Stimulated activated CD4-positive, alpha-beta T cell treated with anti-CD3 and anti-CD28 coated beads, Interleukin-1b, Interleukin-23, amount 100 ng/mL, for 4 hours (primary cell): Measurements from ENCODE around the gene UBE2Q1.

ENCODE experiments used
- DNase-seq, 2 donors: peaks; one replicate each; pipeline ENCODE4 v3.0.0-alpha.2; 2020; ENCODE audit warnings: low read depth in 2 of 2

UBE2Q1 gene

GRCh38 chr1:154577346-154578057 lies 19.0 kb upstream of the UBE2Q1 start:
- no peak for DNase-seq

GRCh38 chr1:154575951-154576566 lies 17.6 kb upstream of the UBE2Q1 start:
- no peak for DNase-seq

GRCh38 chr1:154575147-154575927 lies 16.9 kb upstream of the UBE2Q1 start:
- DNase-seq: no peak

GRCh38 chr1:154574716-154575115 lies 16.3 kb upstream of the UBE2Q1 start:
- DNase-seq: no peak

- DNase-seq: no peak
Measured at GRCh38 chr1:154573168-154573510, 14.7 kb upstream of the UBE2Q1 start.

GRCh38 chr1:154572468-154573167 lies 14.2 kb upstream of the UBE2Q1 start:
- DNase-seq: no peak

GRCh38 chr1:154571964-154572288 lies 13.5 kb upstream of the UBE2Q1 start:
- DNase-seq: no peak

- no peak for DNase-seq
Measured at GRCh38 chr1:154571244-154571963, 12.9 kb upstream of the UBE2Q1 start.

- no peak for DNase-seq
Measured at GRCh38 chr1:154568157-154568815, 9.8 kb upstream of the UBE2Q1 start.

GRCh38 chr1:154567386-154568156 lies 9.1 kb upstream of the UBE2Q1 start, which contains the start of gene CHRNB2:
CHRNB2 (plus strand) TSS chr1:154567778; CDS start chr1:154568045, 267 bp downstream.
- peak; percentile 43 to 67 for DNase-seq

GRCh38 chr1:154565876-154566275 lies 7.4 kb upstream of the UBE2Q1 start:
- no peak for DNase-seq

GRCh38 chr1:154559466-154560044 lies 1.1 kb upstream of the UBE2Q1 start:
- DNase-seq: peak; percentile 58 to 78

GRCh38 chr1:154558720-154559465 lies 431 bp upstream of the UBE2Q1 start:
- DNase-seq: peak; percentile 99

- DNase-seq: no peak
Measured at GRCh38 chr1:154557248-154557938, 1.1 kb downstream of the UBE2Q1 start.

- DNase-seq: no peak
Measured at GRCh38 chr1:154556422-154556821, 2.0 kb downstream of the UBE2Q1 start.

- no peak for DNase-seq
Measured at GRCh38 chr1:154553056-154554030, 5.1 kb downstream of the UBE2Q1 start.

- DNase-seq: no peak
Measured at GRCh38 chr1:154552036-154552435, 6.4 kb downstream of the UBE2Q1 start.
